Activated gamma-delta T cell treated with Interleukin-2 at 50 U/mL for 16 hours (primary cell): ENCODE results near the gene AGAP3.
A peak's percentile ranks its signal among the peaks of the same experiment; 100 is the strongest.
"Not testable (repeated sequence)": the region's sequence is repeated elsewhere in the genome, so short reads cannot be mapped to it uniquely, and the experiment has no call there.

ENCODE experiments used
- DNase-seq: peaks from one replicate; pipeline ENCODE4 v3.0.0-alpha.2; 2020

Gene AGAP3

DNA sequence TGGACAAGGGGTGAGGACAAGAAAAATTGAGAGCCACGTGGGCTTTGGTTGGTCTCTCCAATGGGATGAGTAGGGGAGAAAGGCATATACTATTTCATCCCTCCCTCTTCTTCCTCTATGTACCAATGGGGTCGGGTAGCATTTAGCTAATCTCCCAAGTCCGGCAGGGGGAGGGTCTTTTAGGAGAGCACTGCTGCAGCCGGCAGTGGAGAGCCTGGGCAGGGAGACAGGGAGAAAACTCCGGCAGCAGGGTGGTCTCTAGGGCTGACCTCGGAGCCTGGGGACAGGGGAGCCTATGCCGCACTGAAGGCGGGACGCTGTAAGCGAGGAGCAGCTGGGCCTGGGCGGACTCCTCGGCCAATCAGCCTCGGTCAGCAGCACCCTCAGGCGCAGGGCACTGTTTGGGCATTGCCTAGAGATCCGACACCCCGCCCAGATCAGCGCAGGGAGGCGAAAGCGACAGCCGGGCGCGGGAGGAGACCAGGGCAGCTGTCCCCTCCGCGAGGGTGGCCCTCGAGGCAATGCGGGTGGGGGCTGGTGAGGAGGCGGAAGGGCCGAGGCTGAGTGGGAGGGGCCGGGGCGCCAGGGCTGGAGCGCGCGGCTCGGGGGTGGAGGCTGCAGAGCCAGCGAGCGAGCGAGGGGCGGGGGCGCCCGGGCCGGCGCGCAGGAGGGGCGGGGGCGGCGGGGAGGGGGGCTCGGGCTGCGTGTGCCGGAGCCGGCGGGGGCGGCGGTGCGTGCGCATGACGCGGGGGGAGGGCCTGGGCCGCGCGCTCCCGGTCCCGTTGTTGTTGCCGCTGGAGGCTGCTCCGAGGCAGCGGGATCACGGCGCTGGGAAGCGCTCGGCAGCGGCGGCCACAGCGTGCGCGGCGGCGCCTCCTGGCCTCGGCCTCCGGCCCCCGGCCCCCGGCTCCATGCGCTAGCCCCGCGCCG lies at the start of gene AGAP3:
Gene AGAP3, plus strand, starts transcription at position 785 of the 930 bp plus-strand sequence. CDS start 267 bp downstream, outside the sequence.
- peak; percentile 34 for DNase-seq

DNA sequence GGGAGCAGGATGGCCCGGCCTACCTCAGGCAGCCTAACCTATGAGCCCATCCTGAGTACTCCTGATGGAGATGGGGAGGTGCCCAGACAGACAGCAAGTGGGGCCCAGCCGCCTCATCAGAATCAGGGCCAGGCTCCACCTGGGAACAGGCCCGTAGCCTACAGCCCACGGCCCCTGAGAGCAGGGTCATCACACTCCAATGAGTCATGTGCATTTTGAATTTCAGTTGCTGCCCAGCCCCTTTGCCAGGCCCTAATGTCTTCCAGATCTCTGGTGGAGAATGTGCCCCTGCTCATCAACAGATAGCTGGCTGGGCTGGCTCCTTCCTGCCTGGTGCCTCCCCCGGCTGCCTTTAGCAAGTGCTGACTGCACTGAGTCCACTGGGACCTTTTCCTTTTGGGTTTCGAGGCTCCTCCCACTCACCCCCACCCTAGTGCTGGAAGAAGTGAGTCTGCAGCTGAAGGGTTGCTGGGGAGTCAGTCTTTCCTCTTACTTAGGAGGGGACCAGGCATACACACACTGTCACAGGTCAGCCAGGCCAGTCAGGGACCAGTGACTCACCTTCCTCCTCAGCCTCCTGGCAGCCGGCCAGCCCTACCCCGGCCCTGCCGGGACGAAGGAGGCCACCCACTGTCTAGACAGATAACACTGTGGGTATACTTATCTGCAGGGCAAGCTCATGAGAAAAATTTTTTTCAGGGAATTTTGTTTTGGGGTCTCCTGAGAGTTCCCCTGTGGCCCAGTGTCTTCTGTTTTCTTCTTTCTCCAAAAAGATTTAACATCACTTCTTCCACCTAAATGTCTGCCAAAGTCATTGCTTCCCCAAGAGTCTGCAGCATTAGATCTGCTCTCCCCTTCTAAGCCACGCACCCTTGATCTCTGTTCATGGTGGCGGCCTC lies 47.1 kb upstream of the AGAP3 start:
- DNase-seq: peak; percentile 35

DNA sequence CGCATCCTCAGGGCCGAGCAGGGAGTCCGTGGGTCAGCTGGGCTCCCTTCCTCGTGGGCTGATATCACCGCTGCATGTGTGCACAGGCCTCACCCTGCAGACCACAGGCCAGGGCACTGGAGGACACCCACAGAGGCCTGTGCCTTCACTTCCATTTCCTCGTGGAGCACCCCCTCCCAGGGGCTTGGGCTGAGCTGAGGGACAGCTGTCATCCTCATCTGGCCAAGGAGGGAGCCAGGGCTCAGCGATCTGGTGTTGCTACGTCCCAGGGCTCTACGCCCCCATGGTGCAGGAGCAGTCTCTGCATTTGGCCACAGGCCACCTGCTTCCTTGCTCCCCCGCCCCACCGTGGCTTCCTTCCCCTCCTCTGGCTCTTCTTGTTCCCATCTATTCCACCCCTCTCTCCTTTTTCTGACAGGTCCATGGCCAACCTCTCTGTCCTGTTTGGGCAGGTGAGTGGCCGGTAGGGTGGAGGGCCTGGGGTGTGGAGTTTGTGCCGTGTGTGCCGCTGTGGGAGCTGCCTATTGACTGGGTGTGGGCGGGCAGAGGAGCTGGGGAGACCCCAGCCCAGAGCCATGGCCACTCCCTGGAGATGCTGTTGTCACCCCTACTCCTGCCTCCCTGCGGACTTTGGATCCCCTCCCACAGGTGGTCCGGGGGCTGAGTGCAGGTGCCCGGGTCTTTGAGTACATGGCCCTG lies 46.3 kb upstream of the AGAP3 start:
- no peak for DNase-seq

DNA sequence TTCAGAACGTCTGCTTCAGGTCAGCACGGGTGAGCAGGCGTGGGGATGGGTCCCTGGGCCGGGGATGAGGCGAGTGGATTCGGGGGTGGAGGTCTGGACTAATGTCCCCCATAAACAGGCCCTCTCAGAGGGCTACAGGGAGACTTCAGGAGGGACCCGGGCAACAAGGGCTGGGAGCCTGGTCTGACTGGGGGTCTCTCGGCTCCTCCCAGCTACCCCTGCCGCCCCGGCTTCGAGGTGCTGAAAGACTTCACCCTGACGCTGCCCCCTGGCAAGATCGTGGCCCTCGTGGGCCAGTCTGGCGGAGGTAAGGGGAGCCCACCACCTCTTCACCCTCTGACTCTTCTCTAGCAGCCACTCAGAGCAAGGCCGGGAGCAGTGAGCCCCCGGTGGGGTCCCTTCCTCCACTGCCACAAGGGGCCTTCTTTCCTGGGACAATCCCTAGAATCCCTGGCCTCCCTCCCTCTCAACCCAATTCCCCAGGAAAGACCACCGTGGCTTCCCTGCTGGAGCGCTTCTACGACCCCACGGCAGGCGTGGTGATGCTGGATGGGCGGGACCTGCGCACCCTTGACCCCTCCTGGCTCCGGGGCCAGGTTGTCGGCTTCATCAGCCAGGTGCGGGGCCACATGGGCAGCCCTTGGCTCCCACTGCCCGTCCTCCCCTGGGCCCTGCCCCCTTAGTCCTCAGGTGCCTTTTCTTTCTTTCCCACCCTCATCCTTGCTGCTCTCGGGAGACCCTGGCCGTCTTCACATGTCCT lies 45.5 kb upstream of the AGAP3 start:
- no peak for DNase-seq

DNA sequence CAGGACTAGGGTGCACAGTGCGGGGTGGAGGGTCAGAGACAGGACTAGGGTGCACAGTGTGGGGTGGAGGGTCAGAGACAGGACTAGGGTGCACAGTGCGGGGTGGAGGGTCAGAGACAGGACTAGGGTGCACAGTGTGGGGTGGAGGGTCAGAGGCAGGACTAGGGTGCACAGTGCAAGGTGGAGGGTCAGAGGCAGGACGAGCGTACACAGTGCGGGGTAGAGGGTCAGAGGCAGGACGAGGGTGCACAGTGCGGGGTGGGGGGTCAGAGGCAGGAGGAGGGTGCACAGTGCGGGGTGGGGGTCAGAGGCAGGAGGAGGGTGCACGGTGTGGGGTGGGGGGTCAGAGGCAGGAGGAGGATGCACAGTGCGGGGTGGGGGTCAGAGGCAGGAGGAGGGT lies 42.8 kb upstream of the AGAP3 start:
- DNase-seq: not testable (repeated sequence)

DNA sequence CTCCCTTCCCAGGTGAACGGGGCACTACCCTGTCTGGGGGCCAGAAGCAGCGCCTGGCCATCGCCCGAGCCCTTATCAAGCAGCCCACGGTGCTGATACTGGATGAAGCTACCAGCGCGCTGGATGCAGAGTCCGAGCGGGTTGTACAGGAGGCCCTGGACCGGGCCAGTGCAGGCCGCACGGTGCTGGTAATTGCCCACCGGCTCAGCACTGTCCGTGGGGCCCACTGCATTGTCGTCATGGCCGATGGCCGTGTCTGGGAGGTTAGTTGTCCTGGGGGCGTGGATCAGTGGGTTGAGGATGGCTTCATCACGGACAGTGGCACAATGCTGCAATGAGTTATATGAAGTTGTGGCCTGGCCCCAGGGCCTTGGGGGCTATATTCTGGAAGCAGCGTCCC lies 42.3 kb upstream of the AGAP3 start:
- no peak for DNase-seq

DNA sequence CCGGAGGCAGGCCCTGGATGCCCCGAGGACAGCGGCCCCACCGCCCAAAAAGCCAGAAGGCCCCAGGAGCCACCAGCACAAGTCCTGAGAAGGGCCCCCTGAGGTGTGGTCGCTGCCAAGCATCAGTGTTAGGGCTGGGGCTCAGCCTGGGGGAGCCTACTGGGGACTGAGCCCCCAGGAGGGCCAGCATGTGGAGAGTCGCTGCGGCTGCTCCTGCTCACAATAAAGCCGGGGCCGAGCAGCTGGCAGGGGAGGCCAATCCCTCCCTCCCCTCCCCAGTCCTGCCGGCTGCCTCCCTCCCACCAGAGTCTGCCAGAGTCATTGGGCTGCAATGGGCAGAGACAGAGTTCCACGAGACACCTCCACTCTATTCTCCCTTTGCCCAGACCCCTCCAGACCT lies 41.0 kb upstream of the AGAP3 start:
- no peak for DNase-seq

DNA sequence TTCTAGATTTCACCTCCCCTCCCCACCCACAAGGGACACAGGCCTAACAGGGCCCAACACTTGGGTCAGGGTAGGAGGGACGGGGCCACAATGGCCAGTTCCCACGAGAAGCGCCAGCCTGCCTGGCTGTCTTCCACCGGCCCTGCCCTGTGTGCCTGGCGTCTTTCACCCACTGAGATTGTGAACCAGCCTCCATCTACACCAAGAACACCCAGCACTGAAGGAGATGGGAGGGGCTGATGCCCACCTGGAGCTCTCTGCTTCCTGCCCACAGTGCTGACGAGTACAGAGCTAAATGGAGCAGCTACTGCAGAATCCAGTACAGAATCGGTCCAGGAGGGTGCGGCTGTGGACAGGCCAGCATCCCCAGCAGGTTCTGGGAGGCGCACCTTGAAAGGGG lies 40.3 kb upstream of the AGAP3 start:
- no peak for DNase-seq

DNA sequence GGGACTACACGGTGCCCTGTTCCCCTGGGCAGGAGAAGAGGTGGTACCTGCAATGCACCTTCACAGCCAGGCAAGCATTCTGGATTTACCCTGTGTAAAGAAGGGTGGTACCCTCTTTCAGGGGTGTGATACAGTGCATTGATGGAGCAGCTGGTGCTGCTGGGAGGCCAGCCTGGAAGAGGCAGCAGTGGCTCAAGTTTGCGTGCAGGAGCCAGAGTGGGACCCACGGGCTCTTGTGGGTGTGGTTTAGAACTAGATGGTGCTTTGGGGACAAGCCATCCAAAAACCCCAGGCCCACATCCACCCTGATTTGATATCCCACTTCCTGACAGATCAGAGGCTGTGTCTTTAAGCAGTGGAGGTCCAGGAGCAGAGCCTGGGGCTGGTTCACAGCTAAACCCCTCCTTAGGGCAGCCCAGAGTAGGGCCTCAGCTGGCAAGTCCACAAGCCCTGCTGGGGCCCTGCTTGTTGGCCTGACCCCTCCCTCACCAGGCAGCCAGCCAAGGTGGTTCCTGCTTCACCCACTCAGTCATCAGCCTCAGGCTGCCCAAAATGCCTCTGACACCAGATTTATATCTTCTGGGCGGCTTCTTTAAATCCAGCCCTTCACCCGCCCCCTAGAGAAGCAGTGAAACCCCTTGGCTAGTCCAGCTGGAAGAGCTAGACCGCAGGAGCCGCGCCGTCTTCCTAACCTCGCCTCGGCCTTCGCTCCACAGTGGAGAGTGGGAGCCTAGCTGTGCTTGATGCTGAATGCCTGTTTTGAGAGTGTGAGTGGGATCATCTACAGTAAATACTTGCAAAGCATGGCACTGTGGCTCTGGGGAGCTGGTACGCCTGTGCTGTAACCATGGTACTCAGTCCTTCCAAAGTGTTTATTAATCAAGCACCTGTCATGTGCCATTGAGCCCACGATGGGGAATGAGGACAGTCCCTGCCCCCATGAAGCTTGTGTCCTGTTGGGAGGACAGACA lies 39.4 kb upstream of the AGAP3 start:
- no peak for DNase-seq

DNA sequence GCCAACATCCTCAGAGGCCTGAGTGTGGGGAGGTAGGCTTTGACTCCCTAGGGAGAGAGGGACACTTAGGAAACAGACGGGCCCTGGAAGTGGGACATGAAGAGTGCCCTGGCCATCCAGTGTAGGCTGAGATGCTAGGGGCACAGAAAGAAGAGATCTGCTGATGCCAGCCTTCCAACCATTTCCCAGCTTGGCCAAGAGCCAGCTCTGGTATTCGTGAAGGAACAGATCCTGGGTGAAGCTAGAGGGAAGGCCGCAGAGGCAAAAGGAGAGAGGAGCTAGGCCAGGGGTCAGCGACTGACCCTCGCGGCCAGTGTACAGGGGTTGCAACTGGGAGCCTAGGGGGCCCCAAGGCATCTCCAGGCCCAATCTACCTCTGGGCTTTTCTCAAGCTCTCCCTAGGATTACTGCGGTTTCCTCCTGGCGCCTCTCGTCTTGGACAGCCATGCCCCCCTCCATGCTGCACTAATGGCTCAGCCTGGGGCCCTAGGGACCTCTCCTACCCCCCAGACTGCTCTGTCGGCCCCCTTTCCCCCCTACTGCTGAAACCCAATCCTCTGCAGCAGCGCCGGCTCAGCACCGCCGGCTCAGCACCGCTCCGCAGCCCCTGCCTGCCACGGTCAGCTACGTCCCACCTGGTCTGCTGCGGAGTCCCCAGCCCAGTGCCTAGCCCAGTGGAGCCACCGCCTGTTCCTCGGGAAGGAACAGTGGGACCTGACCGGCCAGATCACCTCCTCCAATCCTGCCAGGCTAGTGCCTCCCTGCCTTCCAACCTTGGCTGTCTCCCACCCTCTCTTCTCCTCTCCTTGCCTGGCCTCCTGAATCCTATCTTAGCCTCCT lies 38.1 kb upstream of the AGAP3 start, which contains the start of gene ASIC3:
Gene ASIC3, plus strand, starts transcription at position 556 of the 840 bp plus-strand sequence. CDS start 355 bp downstream, outside the sequence.
- no peak for DNase-seq

DNA sequence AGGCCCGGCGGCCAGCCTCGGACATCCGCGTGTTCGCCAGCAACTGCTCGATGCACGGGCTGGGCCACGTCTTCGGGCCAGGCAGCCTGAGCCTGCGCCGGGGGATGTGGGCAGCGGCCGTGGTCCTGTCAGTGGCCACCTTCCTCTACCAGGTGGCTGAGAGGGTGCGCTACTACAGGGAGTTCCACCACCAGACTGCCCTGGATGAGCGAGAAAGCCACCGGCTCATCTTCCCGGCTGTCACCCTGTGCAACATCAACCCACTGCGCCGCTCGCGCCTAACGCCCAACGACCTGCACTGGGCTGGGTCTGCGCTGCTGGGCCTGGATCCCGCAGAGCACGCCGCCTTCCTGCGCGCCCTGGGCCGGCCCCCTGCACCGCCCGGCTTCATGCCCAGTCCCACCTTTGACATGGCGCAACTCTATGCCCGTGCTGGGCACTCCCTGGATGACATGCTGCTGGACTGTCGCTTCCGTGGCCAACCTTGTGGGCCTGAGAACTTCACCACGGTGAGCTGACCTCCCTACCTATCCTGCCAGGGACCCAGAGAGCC lies 37.3 kb upstream of the AGAP3 start:
- DNase-seq: no peak

DNA sequence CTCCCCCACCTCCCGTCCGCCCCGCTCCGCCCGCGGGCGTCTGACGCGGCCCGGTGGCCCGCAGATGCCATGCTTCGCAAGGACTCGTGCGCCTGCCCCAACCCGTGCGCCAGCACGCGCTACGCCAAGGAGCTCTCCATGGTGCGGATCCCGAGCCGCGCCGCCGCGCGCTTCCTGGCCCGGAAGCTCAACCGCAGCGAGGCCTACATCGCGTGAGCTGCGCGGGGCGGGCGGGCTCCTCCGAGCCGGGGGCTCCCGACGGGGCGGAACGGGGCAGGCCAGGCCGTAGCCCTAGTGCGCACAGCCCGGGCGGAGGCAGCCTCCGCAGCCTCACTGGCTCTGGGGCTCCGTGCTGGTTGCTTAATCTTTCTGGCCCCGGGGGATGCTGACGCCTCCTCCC lies 35.2 kb upstream of the AGAP3 start:
- peak; percentile 29 for DNase-seq

DNA sequence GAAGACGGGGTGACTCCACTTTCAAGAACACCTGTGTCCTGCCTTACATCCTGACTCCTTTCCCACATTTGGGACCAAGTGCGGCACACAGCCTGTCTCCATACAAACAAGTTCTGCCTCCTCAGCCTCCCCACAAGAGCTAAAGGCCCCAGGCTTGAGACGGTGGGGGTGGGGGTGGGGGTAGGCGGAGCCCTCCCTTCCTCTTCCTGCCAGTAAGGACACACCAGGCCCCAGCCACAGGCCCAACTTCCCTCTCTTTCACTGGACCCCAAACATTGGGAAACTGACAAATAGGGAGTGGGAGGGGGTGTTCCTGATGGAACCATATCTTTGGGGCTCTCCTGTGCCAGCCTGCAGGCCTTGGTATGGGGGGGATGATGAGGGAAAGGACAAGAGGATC lies 33.2 kb upstream of the AGAP3 start:
- no peak for DNase-seq

DNA sequence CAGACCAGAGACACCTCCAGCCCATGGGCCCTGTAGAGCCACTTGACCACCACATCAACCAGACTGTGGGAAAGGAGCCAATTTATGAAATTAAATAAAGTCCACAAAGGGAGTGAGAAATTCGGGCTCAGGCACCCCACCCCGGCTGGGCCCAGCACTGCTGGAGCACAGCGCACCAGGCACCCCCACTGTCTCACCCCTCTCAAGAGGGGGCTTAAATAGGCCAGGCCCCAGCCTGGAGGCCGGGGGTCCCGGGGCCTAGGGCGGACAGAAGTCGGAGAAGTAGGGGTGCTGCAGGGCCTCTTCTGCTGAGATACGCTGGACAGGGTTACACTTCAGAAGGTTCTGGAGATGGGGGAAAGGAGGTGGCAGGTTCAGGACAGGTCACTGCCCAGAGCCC lies 32.5 kb upstream of the AGAP3 start:
- no peak for DNase-seq

DNA sequence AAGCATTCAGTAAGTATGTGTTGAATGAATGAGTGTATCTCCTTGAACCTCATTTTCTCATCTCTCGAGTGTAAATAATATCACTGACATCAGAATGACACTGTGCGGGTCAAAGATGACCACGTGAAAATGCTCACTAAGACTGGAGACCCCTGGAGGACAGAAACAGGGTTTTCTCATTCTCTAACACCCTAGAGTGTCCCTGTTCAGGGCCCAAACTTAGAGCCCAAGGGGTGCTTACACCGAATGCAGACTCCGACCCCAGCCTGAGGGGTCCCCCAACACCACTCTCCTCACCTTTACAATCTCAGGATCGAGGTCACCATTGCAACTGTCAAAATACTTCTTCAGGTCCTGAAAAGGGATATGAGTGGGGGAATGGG lies 30.0 kb upstream of the AGAP3 start:
- DNase-seq: no peak

DNA sequence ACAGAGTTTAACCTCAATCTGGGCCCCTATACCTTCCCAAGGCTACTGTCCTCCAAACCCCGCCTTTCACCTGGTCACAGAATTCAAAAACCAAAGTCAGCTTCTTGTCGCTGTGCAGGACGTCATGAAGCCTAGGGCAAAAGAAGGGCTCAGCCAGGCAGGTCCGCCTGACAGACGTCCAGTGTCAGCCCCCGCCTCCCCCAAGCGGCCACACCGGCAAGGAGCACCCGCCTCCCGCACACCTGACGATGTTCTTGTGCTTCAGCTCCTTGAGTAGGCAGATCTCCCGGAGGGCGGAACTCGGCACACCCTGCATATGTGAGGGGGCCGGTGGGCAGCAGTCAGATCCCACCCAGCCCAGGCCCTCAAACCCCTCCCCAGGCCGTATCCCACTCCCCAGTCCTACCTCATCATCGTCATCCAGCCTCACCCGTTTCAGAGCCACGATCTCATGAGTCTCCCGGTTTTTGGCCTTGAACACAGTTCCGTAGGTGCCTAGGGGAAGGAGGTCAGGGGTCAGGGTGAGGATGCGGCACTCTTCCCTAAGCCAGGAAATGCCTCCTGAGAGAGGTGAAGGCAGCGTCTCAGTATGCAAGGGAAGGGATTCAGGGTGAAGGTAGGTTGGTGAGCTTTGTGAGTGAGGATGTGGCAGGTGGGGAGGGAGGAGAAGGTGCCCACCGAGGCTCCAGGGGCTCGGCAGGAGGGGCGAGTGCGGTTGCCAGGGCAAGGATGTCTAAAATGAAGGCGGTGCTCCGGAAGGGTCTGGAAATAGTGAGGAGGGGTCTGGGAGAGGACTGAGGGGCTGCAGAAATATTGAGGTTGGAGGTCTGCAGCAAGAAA lies 29.4 kb upstream of the AGAP3 start:
- no peak for DNase-seq

DNA sequence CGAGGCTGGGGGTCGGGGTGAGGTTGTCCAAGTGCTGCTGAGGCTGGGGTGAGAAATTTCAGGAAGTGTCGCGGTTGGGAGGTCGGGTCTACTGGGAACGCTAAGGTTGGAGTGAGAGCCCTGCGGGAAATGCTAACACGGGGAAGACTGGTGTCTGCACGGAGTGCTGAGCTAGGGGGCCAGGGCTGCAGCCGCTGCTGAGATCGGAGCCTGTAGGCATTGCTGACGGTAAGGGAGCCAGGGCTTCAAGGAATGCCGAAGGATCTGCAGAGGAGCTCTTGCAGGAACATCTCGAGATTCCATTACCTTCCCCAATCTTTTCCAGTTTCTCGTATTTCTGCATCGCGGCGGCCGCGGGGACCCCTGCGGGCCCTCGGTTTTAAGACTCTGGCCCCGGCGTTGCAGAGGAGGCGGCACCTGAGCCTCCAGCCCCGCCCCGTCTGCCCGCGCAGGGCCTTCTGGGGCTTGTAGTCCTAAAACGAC lies 28.7 kb upstream of the AGAP3 start, which contains the start of gene CDK5:
Gene CDK5, minus strand, starts transcription at position 392 of the 483 bp plus-strand sequence. Its CDS starts 49 bp downstream, at position 343.
- DNase-seq: peak; percentile 20
